ENCODE measurements around the gene MASP1. TPM values are rescaled to one million over a fixed set of nuclear protein-coding genes. Genes with fewer than 3 reads are reported as not detected.
A peak's percentile ranks its signal among the peaks of the same experiment; 100 is the strongest.

The MASP1 gene
- total and polyA plus RNA-seq, 2 donors (not counting 1 experiment from before 2014, with no cell fraction given), result not detected

DNA sequence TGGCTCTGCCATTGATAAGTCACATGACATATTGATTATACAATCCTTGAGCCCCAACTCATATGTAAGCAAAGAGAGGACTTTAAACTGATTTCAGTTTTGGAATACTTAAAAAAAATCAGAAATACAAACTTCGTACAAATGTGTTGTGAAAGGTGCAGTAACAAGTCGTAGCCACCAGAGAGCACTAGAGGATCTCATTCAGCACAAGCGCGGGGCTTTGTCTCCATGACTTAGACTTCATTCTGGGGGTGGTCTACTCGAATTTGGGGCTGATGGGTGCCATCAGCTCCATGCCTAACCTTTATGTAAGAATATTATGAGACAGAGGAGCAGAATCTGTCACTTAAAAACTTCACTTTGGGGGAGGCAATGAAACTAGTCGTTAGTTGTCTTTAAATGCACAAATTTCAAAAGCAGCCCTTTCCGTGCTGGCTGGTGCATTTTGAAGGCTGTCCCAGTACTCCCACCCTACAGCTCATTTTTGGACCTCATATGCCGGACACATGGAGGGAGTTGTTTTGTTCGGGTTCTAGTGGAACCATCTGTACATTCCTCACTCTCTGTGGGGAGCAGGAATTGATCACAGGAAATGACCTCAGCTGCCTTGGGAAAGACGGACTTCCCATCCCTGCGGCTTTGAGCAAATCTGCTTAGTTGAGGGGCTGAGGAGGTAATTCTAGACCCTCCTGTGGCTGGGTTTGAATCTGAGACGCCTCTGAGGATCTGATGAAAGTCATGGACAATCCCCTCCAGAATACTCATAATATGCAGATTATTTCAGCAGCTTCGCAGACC is 27.5 kb upstream of the MASP1 start:
- Mint-ChIP-seq H3K27me3 (peaks cover 61% of the 10 kb centered on the region), H3K9me3 (ENCODE audit: insufficient read depth) (no peaks in the 10 kb centered on the region), H3K4me1 (peaks cover 8% of the 10 kb centered on the region), H3K4me3 (no peak overlapping the region), H3K27ac (no peak overlapping the region)
- Histone ChIP-seq H3K4me3 (ENCODE audit: control extremely low read depth in 1 of 5, extremely low read depth in 1 of 5, insufficient read depth in 1 of 5, low read depth in 2 of 5, low read length in 4 of 5) (no peak overlapping the region), H3K27me3 (replicated peaks in 1 of 4; ENCODE audit: control extremely low read depth in 1 of 4, control insufficient read depth in 3 of 4, insufficient read depth in 4 of 4, low read length in 3 of 4) (peaks cover 0 to 43% (median 22%) of the 10 kb centered on the region in 4 experiments), H3K79me2 (ENCODE audit: control insufficient read depth, insufficient read depth, low read length) (no peaks in the 10 kb centered on the region), H3K9ac (ENCODE audit: low read length) (no peak overlapping the region), H3K4me2 (replicated peaks; ENCODE audit: low read depth, low read length, poor library complexity, severe bottlenecking) (peak overlapping the region; percentile 9), H4K20me1 (ENCODE audit: control insufficient read depth, insufficient read depth, low read length, poor library complexity, severe bottlenecking) (no peaks in the 10 kb centered on the region), H3K4me1 (ENCODE audit: control insufficient read depth in 2 of 2, insufficient read depth in 2 of 2, low read length in 2 of 2) (peaks cover 6% of the 10 kb centered on the region in 2 donors), H3K27ac (ENCODE audit: low read length in 2 of 2) (no peak overlapping the region), H3K9me3 (ENCODE audit: control extremely low read depth in 1 of 3, control insufficient read depth in 2 of 3, insufficient read depth in 1 of 3, low read length in 2 of 3) (peaks cover 0 to 3% (median 0%) of the 10 kb centered on the region in 3 donors), H3K36me3 (replicated peaks in 1 of 2; ENCODE audit: control extremely low read depth in 1 of 2, control insufficient read depth in 1 of 2, extremely low read depth in 1 of 2, insufficient read depth in 2 of 2, low read length in 1 of 2) (no peaks in the 10 kb centered on the region), H2AFZ (ENCODE audit: insufficient read depth, low read depth, low read length, poor library complexity, severe bottlenecking) (peak overlapping the region; percentile 9)
- POLR2A ChIA-PET, result no interaction called here
- WGBS (ENCODE audit: insufficient coverage), result 4% methylated on average over 4 of the region's 13 CpGs
- intact Hi-C loops (cut with micrococcal nuclease), result loop anchor here (1.0 to 5.0 kb wide), 3 partner anchors 297 to 1828 kb away; no protein-coding TSS in a partner anchor
- DNase-seq (peak; percentile 69), ATAC-seq (ENCODE audit: low read depth) (no peak)
- CTCF ChIA-PET, result interaction anchor here (0.8 to 15.4 kb wide), 36 partner anchors 8 to 1830 kb away, joined by 3 to 479 read pairs (median 6); partner anchors contain the start of genes RTP2 and RTP4
- no peak for TF ChIP-seq EZH2 (IDR thresholded peaks at IDR 0.05; ENCODE audit: borderline replicate concordance, insufficient read depth, low read depth, low read length, poor library complexity, severe bottlenecking)
- TF ChIP-seq, protein P1, sequence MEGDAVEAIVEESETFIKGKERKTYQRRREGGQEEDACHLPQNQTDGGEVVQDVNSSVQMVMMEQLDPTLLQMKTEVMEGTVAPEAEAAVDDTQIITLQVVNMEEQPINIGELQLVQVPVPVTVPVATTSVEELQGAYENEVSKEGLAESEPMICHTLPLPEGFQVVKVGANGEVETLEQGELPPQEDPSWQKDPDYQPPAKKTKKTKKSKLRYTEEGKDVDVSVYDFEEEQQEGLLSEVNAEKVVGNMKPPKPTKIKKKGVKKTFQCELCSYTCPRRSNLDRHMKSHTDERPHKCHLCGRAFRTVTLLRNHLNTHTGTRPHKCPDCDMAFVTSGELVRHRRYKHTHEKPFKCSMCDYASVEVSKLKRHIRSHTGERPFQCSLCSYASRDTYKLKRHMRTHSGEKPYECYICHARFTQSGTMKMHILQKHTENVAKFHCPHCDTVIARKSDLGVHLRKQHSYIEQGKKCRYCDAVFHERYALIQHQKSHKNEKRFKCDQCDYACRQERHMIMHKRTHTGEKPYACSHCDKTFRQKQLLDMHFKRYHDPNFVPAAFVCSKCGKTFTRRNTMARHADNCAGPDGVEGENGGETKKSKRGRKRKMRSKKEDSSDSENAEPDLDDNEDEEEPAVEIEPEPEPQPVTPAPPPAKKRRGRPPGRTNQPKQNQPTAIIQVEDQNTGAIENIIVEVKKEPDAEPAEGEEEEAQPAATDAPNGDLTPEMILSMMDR (IDR thresholded peaks at IDR 0.05), result peak; percentile 91

DNA sequence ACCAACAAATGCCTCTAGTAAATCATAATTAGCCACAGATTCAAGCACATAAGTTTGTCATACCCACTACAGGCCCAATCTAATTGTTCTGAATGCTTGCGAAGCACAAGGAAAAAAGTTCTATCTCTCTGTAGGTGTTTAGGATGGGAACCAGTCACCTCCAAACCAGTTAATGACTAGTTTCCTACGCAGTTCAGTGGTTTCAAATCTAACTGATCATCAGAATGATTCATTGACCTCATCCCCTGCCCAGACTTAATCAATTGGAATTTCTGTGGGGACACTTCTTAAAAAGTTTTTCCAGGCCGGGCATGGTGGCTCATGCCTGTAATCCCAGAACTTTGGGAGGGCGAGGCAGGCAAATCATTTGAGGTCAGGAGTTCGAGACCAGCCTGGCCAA is 24.3 kb upstream of the MASP1 start:
- no peak for DNase-seq
- ChIA-PET CTCF (interaction anchor here (0.9 to 15.4 kb wide), 3 partner anchors 364 to 1641 kb away, joined by 3 to 479 read pairs (median 184); no protein-coding TSS in a partner anchor), POLR2A (no interaction called here)
- Histone ChIP-seq H3K9ac (ENCODE audit: low read length) (no peak overlapping the region), H2AFZ (ENCODE audit: insufficient read depth, low read depth, low read length, poor library complexity, severe bottlenecking) (no peak overlapping the region), H3K4me2 (replicated peaks; ENCODE audit: low read depth, low read length, poor library complexity, severe bottlenecking) (no peak overlapping the region), H4K20me1 (ENCODE audit: control insufficient read depth, insufficient read depth, low read length, poor library complexity, severe bottlenecking) (no peaks in the 10 kb centered on the region), H3K27me3 (replicated peaks in 1 of 4; ENCODE audit: control extremely low read depth in 1 of 4, control insufficient read depth in 3 of 4, insufficient read depth in 4 of 4, low read length in 3 of 4) (peaks cover 0 to 40% (median 30%) of the 10 kb centered on the region in 4 experiments), H3K36me3 (replicated peaks in 1 of 2; ENCODE audit: control extremely low read depth in 1 of 2, control insufficient read depth in 1 of 2, extremely low read depth in 1 of 2, insufficient read depth in 2 of 2, low read length in 1 of 2) (no peaks in the 10 kb centered on the region), H3K4me3 (ENCODE audit: control extremely low read depth in 1 of 5, extremely low read depth in 1 of 5, insufficient read depth in 1 of 5, low read depth in 2 of 5, low read length in 4 of 5) (no peak overlapping the region), H3K9me3 (ENCODE audit: control extremely low read depth in 1 of 3, control insufficient read depth in 2 of 3, insufficient read depth in 1 of 3, low read length in 2 of 3) (peaks cover 0 to 3% (median 0%) of the 10 kb centered on the region in 3 donors), H3K79me2 (ENCODE audit: control insufficient read depth, insufficient read depth, low read length) (no peaks in the 10 kb centered on the region), H3K4me1 (ENCODE audit: control insufficient read depth in 2 of 2, insufficient read depth in 2 of 2, low read length in 2 of 2) (peaks cover 6% of the 10 kb centered on the region in 2 donors), H3K27ac (ENCODE audit: low read length in 2 of 2) (no peak overlapping the region)
- no peak for TF ChIP-seq EZH2 (IDR thresholded peaks at IDR 0.05; ENCODE audit: borderline replicate concordance, insufficient read depth, low read depth, low read length, poor library complexity, severe bottlenecking)
- TF ChIP-seq, protein P1 (IDR thresholded peaks at IDR 0.05), result no peak
- no peak overlapping the region for H3K4me3 Mint-ChIP-seq
- intact Hi-C loops (cut with micrococcal nuclease), result loop anchor here (5.0 kb wide), 2 partner anchors 1641 to 1831 kb away; no protein-coding TSS in a partner anchor
- 60% methylated on average over 3 of the region's 5 CpGs for WGBS (ENCODE audit: insufficient coverage)
- H3K4me1 Mint-ChIP-seq, result peaks cover 8% of the 10 kb centered on the region
- no peak overlapping the region for H3K27ac Mint-ChIP-seq
- H3K27me3 Mint-ChIP-seq, result peaks cover 73% of the 10 kb centered on the region
- no peak for ATAC-seq (ENCODE audit: low read depth)
- no peaks in the 10 kb centered on the region for H3K9me3 Mint-ChIP-seq (ENCODE audit: insufficient read depth)

Data from B cell (primary cell).